ENCODE results near the gene ROPN1B.

ROPN1B gene

DNA sequence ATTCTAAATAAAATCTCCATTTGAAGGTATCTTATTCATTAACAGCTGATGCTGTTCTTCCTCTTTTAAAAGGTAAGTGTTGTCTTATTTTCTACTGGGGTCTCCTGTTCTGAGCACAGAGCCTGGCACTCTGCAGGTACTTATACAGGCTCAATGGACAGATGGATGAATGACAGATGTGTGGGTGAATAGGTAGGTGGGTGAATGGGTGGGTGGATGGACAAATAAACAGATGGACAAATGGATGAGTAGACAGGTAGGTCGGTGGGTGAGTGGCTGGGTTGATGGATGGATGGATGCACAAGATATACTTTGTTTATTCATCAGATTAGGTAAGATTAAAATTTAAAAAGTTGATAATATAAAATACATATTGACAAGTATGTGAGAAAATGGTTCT lies 61.5 kb downstream of the ROPN1B start:
- no peak for DNase-seq (ENCODE audit: low read depth in 2 of 2)

DNA sequence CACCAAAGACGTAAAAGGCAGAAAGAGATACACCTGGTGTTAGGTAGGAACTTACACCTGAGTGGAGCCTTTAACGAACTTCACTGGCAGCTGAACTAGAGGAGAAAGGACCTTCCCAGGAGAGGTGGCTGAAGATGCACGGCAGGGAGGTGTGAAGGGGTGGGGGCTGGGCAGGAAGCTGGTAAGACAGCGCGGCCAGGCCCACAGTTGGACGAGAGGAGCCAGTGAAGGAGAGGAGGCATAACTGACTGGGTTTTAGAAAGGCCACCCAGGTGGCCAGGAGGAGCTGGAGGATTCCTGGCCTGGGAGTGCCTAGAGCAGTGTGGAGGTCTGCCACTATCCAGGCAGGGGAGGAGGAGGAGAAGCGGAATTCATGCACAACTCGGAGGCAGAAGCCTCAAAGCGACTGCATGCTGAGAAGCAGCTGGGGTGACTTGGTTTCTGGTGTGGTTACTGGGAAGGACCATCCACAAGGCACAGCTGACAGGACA lies 63.0 kb downstream of the ROPN1B start:
- DNase-seq (ENCODE audit: low read depth in 2 of 2): no peak

Data from stimulated activated CD8-positive, alpha-beta memory T cell treated with anti-CD3 and anti-CD28 coated beads, Interleukin-7, amount 100 ng/mL, for 4 hours (primary cell).